Eye (tissue), 1 donor: ENCODE results near the gene PRDM15.

Source experiments
- DNase-seq: peaks from one replicate; pipeline ENCODE4 v3.0.0-alpha.2; 2015

PRDM15 gene

GRCh38 chr21:41774467-41775148 lies 104.5 kb downstream of the PRDM15 start:
- no peak for DNase-seq

- no peak for DNase-seq
Observed at GRCh38 chr21:41772351-41773080, 106.6 kb downstream of the PRDM15 start.

DNA sequence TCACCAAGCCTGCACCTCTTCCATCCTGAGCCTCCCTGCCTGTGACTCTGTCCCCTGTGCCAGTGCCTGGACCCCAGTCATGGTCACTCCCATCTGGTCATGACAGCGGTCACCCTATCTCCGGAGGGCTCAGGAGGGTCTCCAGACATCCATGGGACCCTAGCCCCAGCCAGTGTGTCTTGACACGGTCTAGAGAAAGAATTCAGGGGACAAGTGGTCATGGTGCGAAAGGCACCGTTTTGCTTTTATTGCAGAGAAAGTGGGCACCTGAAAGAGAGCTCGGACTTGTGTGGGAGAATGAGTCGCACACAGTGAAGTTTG lies 107.6 kb downstream of the PRDM15 start:
- DNase-seq: no peak

DNA sequence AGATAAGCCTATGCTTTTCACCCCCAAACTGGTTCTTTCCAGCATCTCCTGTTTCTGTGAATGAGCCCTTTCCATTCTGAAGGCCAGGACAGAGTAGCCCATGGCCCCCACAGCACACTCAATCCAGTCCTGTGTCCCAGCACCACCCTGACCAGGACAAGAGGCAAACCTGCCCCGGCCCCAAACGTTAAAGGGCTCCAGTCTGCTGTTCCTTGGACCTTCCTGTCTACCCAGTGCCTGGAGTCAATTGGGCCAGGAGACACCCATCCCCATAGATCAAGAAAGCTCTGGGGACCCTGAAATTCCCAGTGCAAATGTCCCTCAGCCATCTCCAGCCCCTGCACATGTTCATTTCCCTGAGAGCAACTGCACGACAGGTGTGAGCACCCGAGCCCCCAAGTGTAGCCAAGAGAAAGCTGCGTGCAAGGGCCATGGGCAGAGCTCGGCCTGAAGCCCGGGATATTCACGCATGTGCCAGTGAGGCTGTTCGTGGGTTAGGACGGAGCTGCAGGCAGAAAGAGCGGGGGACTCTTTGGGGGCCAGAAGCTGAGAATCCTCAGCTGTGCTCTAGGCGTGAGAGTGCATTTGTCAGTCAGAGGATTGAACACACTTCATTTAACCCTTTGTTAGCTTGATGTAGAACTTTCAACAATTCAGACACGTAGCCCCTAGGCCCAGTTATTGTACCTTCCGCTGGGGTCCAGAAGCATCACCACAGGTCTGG lies 108.1 kb downstream of the PRDM15 start:
- DNase-seq: no peak

GRCh38 chr21:41769933-41770332 lies 109.2 kb downstream of the PRDM15 start:
- DNase-seq: no peak

- no peak for DNase-seq
Observed at GRCh38 chr21:41769521-41769920, 109.6 kb downstream of the PRDM15 start.

- no peak for DNase-seq
Observed at GRCh38 chr21:41769111-41769510, 110.0 kb downstream of the PRDM15 start.

GRCh38 chr21:41768437-41769042 lies 110.6 kb downstream of the PRDM15 start:
- peak; percentile 77 for DNase-seq

GRCh38 chr21:41767606-41768436 lies 111.3 kb downstream of the PRDM15 start:
- DNase-seq: peak; percentile 74

- peak; percentile 71 for DNase-seq
Observed at GRCh38 chr21:41766883-41767605, 112.1 kb downstream of the PRDM15 start, which contains the start of gene RIPK4. Gene RIPK4, minus strand, starts transcription at chr21:41767052. Its CDS starts 11 bp downstream, at chr21:41767041.

- DNase-seq: peak; percentile 60
Observed at GRCh38 chr21:41765973-41766882, 112.9 kb downstream of the PRDM15 start.

DNA sequence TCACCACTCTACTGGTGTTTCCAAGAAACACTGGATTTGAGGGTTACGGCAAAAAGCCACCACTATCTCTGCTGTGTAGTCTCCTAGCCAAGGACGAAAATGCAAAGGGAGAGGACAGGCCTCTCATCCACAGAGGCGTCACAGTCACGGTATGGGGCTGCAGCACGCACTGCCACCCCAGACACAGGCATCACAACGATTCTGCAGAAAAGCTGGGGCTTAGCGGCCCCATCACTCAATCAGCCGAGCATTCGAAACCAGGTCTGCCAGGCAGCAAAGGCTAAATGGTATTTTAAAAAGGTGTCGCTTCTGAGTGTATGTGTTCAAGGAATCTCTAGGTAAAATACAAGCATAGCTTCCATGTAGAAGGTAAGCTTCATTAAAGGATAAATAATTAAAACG lies 113.7 kb downstream of the PRDM15 start:
- peak; percentile 51 for DNase-seq

DNA sequence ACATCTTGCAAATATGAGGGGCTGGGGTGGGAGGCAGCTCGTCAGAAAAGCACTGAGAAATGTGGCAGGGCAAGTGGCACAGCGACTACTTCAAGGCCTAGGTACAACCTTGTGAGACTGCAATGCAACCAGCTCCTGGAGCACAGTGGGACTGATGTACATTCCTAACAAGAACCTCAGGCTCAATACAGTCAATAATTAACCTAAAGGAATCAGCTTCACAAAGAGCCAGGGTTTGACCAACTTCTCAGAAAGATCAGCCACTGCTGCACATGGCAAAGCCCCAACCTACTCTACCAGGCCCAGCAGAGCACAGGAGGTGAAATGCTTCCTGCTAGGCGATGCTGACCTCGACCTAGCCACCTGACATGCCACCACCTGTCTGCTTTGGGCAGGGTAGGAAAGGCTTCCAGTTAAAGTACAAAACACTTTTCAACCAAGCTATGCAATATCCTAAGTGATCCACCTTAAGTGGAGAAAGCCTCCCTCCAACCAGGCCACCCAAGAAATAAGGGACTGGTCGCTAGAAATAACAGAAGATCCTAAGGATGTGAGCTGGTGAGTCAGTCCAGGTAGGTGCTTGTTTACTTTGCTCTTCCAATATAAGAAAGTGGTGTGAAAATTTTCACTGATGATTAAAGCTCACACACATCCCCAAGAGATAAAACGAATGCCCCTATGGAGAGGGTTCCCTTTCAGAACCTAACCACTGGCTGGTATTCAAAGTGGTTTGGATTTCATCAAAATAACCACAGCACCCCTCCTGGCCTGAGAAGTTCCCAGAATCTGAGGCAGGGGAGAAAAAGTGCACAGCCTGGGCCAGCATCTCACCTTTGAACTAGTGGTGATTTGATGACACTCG lies 114.4 kb downstream of the PRDM15 start:
- DNase-seq: no peak

GRCh38 chr21:41763996-41764395 lies 115.1 kb downstream of the PRDM15 start:
- DNase-seq: no peak

DNA sequence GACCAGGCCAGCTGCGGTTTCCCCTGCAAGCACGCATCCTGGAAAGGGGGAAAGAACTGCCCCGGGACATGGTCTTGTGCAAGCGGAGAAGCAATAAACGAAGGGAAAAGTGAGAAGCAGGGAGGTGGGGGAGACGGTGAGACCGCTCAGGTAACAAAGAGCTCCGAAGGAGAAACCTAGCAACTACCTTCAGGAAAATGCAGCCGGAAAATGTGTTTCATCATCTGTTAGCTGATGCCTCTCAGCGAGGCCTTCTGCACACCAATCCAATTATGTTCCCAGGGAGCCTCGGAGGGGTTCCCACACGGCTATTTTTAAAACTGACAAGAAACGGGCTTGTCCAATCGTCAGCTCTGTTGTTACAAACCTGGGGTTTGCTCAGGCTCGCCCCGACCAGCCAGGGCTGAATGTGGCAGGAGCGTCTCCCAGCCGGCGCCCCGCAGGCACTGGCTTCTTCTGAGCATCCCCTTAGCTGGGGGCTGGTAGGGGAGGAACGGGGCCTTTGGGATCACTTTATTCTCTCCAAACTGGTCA lies 115.7 kb downstream of the PRDM15 start:
- peak; percentile 66 for DNase-seq

DNA sequence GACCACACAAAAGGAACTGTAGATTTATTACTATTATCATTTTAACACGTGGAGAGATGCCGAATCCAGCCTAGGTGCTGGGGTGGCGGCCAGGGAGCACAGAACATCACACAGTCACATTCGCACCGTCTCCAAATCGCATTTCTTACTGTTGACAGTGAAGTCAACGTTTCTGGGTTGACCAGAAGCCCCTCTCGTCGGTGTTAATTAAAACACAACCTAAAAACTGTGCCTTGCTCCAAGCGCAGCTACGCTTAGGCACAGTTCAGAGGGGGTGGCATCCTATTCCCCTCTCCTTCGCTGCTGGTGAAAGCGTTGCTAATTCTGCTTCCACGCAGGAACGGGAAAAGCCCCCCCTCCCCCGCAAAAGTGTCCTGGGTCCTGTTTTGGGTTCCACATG lies 116.4 kb downstream of the PRDM15 start:
- peak; percentile 43 for DNase-seq

GRCh38 chr21:41761934-41762635 lies 117.1 kb downstream of the PRDM15 start:
- DNase-seq: no peak

GRCh38 chr21:41761211-41761933 lies 117.8 kb downstream of the PRDM15 start:
- peak; percentile 69 for DNase-seq
